ENCODE results near the gene ASCL5. TPM values are rescaled to one million over a fixed set of nuclear protein-coding genes. Genes with fewer than 3 reads are reported as not detected.
A peak's percentile ranks its signal among the peaks of the same experiment; 100 is the strongest.

Gene ASCL5
- total RNA-seq, 2 donors from 2014 or later: 1.2 to 1.8 TPM

DNA sequence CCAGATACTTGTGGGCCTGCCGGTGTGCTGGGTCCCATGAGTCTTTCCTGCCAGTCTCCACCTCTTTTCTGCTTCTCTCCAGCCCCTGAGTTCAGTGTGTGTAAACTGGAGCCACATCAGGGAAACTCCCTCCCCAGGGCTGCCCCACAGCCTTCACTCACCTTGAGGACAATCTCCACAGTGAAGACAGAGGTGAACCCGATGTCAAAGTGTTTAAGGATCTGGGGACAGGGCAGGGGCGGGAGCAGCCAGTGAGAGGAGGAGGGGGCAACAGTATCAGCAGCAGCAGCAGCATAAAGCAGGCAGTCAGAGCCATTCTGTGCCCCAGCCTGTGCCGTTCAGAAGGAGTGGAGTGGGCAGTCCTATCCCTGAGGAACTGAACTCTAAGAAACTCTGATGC, 58.0 kb downstream of the ASCL5 start:
- Histone ChIP-seq H3K9me3 (ENCODE audit: control insufficient read depth, low read length) (no peaks in the 10 kb centered on the region), H3K4me3 (ENCODE audit: low read length) (no peak overlapping the region), H3K27me3 (ENCODE audit: control insufficient read depth, insufficient read depth, low read length, poor library complexity, severe bottlenecking) (no peaks in the 10 kb centered on the region), H3K9ac (ENCODE audit: extremely low read depth, low read length, poor library complexity, severe bottlenecking) (no peak overlapping the region), H3K27ac (ENCODE audit: low read depth, low read length) (no peak overlapping the region), H3K4me1 (ENCODE audit: control insufficient read depth, insufficient read depth, low read length) (no peaks in the 10 kb centered on the region), H3K36me3 (ENCODE audit: control insufficient read depth, insufficient read depth, low read length) (no peaks in the 10 kb centered on the region)
- Mint-ChIP-seq H3K27me3 (ENCODE audit: insufficient read depth) (peaks cover 1% of the 10 kb centered on the region), H3K9me3 (no peaks in the 10 kb centered on the region), H3K27ac (peak overlapping the region; percentile 39), H3K4me1 (peaks cover 6% of the 10 kb centered on the region), H3K4me3 (no peak overlapping the region), H3K36me3 (ENCODE audit: low read depth) (no peaks in the 10 kb centered on the region)
- TF ChIP-seq, protein P1, sequence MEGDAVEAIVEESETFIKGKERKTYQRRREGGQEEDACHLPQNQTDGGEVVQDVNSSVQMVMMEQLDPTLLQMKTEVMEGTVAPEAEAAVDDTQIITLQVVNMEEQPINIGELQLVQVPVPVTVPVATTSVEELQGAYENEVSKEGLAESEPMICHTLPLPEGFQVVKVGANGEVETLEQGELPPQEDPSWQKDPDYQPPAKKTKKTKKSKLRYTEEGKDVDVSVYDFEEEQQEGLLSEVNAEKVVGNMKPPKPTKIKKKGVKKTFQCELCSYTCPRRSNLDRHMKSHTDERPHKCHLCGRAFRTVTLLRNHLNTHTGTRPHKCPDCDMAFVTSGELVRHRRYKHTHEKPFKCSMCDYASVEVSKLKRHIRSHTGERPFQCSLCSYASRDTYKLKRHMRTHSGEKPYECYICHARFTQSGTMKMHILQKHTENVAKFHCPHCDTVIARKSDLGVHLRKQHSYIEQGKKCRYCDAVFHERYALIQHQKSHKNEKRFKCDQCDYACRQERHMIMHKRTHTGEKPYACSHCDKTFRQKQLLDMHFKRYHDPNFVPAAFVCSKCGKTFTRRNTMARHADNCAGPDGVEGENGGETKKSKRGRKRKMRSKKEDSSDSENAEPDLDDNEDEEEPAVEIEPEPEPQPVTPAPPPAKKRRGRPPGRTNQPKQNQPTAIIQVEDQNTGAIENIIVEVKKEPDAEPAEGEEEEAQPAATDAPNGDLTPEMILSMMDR (conservative IDR thresholded peaks at IDR 0.05): no peak
- 76 to 78% methylated on average over 4 of the region's 4 CpGs for WGBS, 2 experiments (ENCODE audit: insufficient coverage in 1 of 2, insufficient read length in 1 of 2)
- no peak for DNase-seq

DNA sequence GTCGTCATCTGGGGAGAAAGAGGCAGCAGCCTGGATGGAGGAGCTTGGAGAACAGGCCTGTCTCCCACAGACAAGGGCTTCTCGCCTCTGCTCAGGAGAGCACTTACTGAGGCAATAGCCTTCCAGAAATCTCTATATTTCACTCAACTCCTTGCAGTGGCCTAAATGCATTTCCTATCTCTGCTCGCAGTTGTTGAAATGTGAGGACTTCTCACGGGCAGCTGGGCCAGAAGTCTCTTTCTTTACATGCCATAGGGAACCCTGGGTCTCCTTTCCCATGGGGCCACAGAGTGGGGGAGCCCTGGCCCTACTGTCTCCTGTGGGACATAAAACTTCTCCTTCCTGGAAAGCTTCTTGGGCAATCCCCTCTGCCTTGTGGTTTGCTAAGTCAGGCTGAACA, 60.0 kb downstream of the ASCL5 start:
- TF ChIP-seq, protein P1 (conservative IDR thresholded peaks at IDR 0.05): no peak
- WGBS, 2 experiments (ENCODE audit: insufficient coverage in 1 of 2, insufficient read length in 1 of 2): 90 to 92% methylated on average over 3 to 4 of the region's 4 CpGs
- Histone ChIP-seq H3K36me3 (ENCODE audit: control insufficient read depth, insufficient read depth, low read length) (no peaks in the 10 kb centered on the region), H3K9ac (ENCODE audit: extremely low read depth, low read length, poor library complexity, severe bottlenecking) (no peak overlapping the region), H3K4me1 (ENCODE audit: control insufficient read depth, insufficient read depth, low read length) (no peaks in the 10 kb centered on the region), H3K27ac (ENCODE audit: low read depth, low read length) (no peak overlapping the region), H3K4me3 (ENCODE audit: low read length) (no peak overlapping the region), H3K27me3 (ENCODE audit: control insufficient read depth, insufficient read depth, low read length, poor library complexity, severe bottlenecking) (no peaks in the 10 kb centered on the region), H3K9me3 (ENCODE audit: control insufficient read depth, low read length) (no peaks in the 10 kb centered on the region)
- DNase-seq: no peak
- Mint-ChIP-seq H3K27ac (no peak overlapping the region), H3K4me1 (peaks cover 6% of the 10 kb centered on the region), H3K9me3 (no peaks in the 10 kb centered on the region), H3K36me3 (ENCODE audit: low read depth) (no peaks in the 10 kb centered on the region), H3K27me3 (ENCODE audit: insufficient read depth) (peaks cover 1% of the 10 kb centered on the region), H3K4me3 (no peak overlapping the region)

DNA sequence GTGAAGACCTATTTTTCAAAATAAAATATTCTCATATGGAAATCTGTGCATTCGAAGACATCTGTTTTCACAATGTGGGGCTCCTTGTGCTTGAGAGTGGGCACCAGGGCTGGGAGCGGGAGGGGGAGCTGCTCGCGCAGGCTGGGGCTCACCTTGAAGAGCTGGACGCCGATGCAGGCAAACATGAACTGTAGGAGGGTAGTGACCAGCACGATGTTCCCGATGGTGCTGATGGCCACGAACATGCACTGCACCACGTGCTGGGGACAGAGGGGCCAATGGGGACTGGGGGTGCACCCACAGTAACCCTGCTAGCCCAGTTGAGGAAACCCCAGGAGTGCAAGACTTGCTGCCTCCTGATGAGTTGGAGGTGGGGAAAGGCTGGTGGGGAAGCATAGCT, 61.3 kb downstream of the ASCL5 start:
- Histone ChIP-seq H3K36me3 (ENCODE audit: control insufficient read depth, insufficient read depth, low read length) (no peaks in the 10 kb centered on the region), H3K4me1 (ENCODE audit: control insufficient read depth, insufficient read depth, low read length) (no peaks in the 10 kb centered on the region), H3K27me3 (ENCODE audit: control insufficient read depth, insufficient read depth, low read length, poor library complexity, severe bottlenecking) (no peaks in the 10 kb centered on the region), H3K9ac (ENCODE audit: extremely low read depth, low read length, poor library complexity, severe bottlenecking) (no peak overlapping the region), H3K9me3 (ENCODE audit: control insufficient read depth, low read length) (no peaks in the 10 kb centered on the region), H3K27ac (ENCODE audit: low read depth, low read length) (no peak overlapping the region), H3K4me3 (ENCODE audit: low read length) (no peak overlapping the region)
- WGBS, 2 experiments (ENCODE audit: insufficient coverage in 1 of 2, insufficient read length in 1 of 2): 91 to 95% methylated on average over 6 to 10 of the region's 10 CpGs
- H3K27me3 Mint-ChIP-seq (ENCODE audit: insufficient read depth): peaks cover 1% of the 10 kb centered on the region
- H3K4me1 Mint-ChIP-seq: peaks cover 6% of the 10 kb centered on the region
- H3K9me3 Mint-ChIP-seq: no peaks in the 10 kb centered on the region
- no peak overlapping the region for H3K4me3 Mint-ChIP-seq
- H3K36me3 Mint-ChIP-seq (ENCODE audit: low read depth): no peaks in the 10 kb centered on the region
- TF ChIP-seq, protein P1 (conservative IDR thresholded peaks at IDR 0.05): no peak
- DNase-seq: no peak
- no peak overlapping the region for H3K27ac Mint-ChIP-seq
